Parathyroid adenoma (tissue), 2 donors: ENCODE data around the gene SLC34A1.

Source experiments
- H2AFZ ChIP-seq: fragments of 300-600 bp; sonication (generic); one replicate; pipeline ENCODE4 v1.7.0; 2017; ENCODE audit warnings: antibody characterized with exemption, mild to moderate bottlenecking
- H3K27ac ChIP-seq: fragments of 300-600 bp; sonication (generic); one replicate; pipeline ENCODE4 v1.7.0; 2017
- H3K27me3 ChIP-seq: fragments of 300-600 bp; sonication (generic); one replicate; pipeline ENCODE4 v1.7.0; 2017; ENCODE audit warnings: low read length; ENCODE audit not compliant: control insufficient read depth, insufficient read depth
- H3K36me3 ChIP-seq: fragments of 300-600 bp; sonication (generic); one replicate; pipeline ENCODE4 v1.7.0; 2017; ENCODE audit warnings: low read length; ENCODE audit not compliant: control insufficient read depth, insufficient read depth
- H3K4me1 ChIP-seq: fragments of 300-600 bp; sonication (generic); one replicate; pipeline ENCODE4 v1.7.0; 2017; ENCODE audit warnings: control low read depth
- H3K4me2 ChIP-seq: fragments of 300-600 bp; sonication (generic); one replicate; pipeline ENCODE4 v1.7.0; 2017; ENCODE audit warnings: low read length
- H3K4me3 ChIP-seq: fragments of 300-600 bp; sonication (generic); one replicate; pipeline ENCODE4 v1.7.0; 2017; ENCODE audit warnings: low read depth, low read length
- H3K79me2 ChIP-seq: fragments of 300-600 bp; sonication (generic); one replicate; pipeline ENCODE4 v1.7.0; 2017; ENCODE audit warnings: control low read depth
- H3K9ac ChIP-seq: fragments of 300-600 bp; sonication (generic); one replicate; pipeline ENCODE4 v1.7.0; 2017; ENCODE audit warnings: mild to moderate bottlenecking
- H3K9me3 ChIP-seq: fragments of 300-600 bp; sonication (generic); one replicate; pipeline ENCODE4 v1.7.0; 2017; ENCODE audit warnings: low read length; ENCODE audit not compliant: control insufficient read depth
- CTCF ChIP-seq: fragments of 300-600 bp; sonication (generic); IDR thresholded peaks from one replicate; pipeline ENCODE4 v1.7.0; 2017; ENCODE audit warnings: antibody characterized with exemption, mild to moderate bottlenecking
- donor health status: primary hyperparathyroidism.

SLC34A1 gene

DNA sequence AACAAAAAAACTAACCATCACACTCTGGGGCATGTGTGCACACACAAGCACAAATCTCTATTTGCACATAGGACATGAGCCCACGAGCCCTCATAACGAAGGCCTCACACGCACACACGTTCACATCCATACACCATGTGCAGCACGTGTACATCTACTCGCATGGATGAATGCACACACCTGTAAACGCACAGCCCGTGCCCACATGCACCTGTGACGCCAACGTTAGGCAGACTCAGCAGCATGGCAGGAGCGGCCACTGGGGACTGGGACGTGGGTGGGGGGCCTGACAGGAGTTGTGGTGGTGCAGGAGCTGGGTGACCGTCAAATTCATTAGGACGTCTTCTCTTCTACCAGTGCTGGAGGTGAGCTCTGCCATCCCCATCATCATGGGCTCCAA, 3.2 kb downstream of the SLC34A1 start:
- no peaks in the 10 kb centered on the region for H3K27me3 ChIP-seq
- H3K4me3 ChIP-seq: no peak overlapping the region
- H2AFZ ChIP-seq: no peak overlapping the region
- no peak overlapping the region for H3K9ac ChIP-seq
- no peaks in the 10 kb centered on the region for H3K79me2 ChIP-seq
- no peaks in the 10 kb centered on the region for H3K4me1 ChIP-seq
- no peak overlapping the region for H3K4me2 ChIP-seq
- no peaks in the 10 kb centered on the region for H3K9me3 ChIP-seq
- no peak overlapping the region for H3K27ac ChIP-seq
- TF ChIP-seq CTCF: no peak
- H3K36me3 ChIP-seq: no peaks in the 10 kb centered on the region

GRCh38 chr5:177388521-177389052, 4.4 kb downstream of the SLC34A1 start:
- Histone ChIP-seq H3K27ac (no peak overlapping the region), H3K79me2 (no peaks in the 10 kb centered on the region), H3K4me3 (no peak overlapping the region), H3K4me1 (no peaks in the 10 kb centered on the region), H3K27me3 (no peaks in the 10 kb centered on the region), H3K9ac (no peak overlapping the region), H3K9me3 (no peaks in the 10 kb centered on the region), H3K36me3 (no peaks in the 10 kb centered on the region), H2AFZ (no peak overlapping the region), H3K4me2 (no peak overlapping the region)
- no peak for TF ChIP-seq CTCF

- H3K9ac ChIP-seq: no peak overlapping the region
- H3K27ac ChIP-seq: no peak overlapping the region
- H3K9me3 ChIP-seq: no peaks in the 10 kb centered on the region
- H3K4me2 ChIP-seq: no peak overlapping the region
- H2AFZ ChIP-seq: no peak overlapping the region
- H3K79me2 ChIP-seq: no peaks in the 10 kb centered on the region
- no peaks in the 10 kb centered on the region for H3K27me3 ChIP-seq
- H3K4me1 ChIP-seq: no peaks in the 10 kb centered on the region
- no peak for TF ChIP-seq CTCF
- H3K36me3 ChIP-seq: no peaks in the 10 kb centered on the region
- no peak overlapping the region for H3K4me3 ChIP-seq
Measured at GRCh38 chr5:177389241-177390169, 5.3 kb downstream of the SLC34A1 start.

DNA sequence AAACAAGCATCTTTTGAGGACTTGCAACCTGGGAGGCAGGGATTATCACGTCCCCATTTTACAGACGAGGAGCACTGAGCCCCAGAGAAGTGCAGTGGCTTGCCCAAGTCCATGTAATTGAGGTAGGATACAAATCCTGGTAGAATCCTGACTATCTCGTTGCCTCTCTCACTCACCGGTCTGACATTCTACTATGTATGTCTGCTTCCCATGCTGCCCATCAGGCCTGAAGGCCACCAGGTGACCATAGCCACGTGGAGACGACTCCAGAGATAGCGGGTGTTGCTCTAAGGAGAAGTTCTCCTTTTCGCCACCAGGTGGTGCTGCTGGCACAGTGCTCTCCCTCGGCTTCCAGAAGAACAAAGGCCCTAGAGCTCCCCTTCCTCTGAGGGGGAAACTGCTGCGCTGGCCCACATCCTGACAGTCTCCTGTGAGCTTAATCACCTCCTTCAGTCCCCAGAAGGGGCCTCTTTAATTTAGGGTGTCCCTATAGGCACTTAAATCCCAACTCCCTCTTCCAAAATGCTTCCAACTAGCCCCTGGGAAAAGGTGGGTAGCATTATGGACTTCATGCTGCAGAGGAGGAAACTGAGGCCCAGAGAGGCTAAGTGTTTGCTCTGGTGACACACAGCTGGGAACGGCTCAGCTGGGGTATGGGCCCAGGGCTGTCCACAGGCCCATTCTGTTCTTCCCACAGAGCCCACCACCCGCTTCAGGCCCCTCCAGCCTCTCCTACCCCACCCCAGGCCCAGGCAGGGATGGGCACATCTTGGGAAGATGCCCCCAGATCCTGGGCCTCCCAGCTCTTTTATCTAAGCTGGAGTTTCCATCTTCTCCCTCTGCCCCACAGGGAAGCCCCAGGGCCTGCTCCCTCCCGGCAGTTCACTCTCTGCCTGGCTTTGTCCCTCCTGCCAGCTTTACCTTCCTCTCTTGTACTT, 6.4 kb downstream of the SLC34A1 start:
- Histone ChIP-seq H3K36me3 (no peaks in the 10 kb centered on the region), H3K4me1 (no peaks in the 10 kb centered on the region), H3K79me2 (no peaks in the 10 kb centered on the region), H3K4me3 (no peak overlapping the region), H3K4me2 (no peak overlapping the region), H2AFZ (no peak overlapping the region), H3K9ac (no peak overlapping the region), H3K27ac (no peak overlapping the region), H3K27me3 (no peaks in the 10 kb centered on the region), H3K9me3 (no peaks in the 10 kb centered on the region)
- peak; percentile 98 for TF ChIP-seq CTCF
